Measurements from ENCODE around the gene KLF16.
A peak's percentile ranks its signal among the peaks of the same experiment; 100 is the strongest.

Gene KLF16

DNA sequence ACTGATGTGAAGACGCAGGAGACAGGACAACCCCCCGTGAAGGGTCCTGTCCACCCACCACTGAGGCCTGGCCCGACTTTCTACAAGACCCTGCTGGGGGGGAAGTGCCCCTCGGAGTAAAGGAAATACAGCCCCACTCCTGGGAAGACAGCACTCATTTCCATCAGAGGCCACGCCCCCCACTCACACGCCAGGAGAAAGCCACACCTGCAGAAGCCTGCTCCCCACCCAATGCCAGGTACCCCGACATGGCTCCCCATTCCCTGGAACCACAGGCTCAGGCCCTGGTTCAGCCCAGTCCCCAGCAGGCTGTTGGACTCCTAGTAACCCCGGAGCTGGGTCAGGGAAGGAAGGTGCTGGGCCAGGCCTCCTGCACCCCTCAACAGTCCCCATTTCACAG lies 40.4 kb downstream of the KLF16 start:
- DNase-seq (ENCODE audit: low read depth) = no peak

GRCh38 chr19:1822210-1822609 lies 41.2 kb downstream of the KLF16 start:
- no peak for DNase-seq (ENCODE audit: low read depth)

DNA sequence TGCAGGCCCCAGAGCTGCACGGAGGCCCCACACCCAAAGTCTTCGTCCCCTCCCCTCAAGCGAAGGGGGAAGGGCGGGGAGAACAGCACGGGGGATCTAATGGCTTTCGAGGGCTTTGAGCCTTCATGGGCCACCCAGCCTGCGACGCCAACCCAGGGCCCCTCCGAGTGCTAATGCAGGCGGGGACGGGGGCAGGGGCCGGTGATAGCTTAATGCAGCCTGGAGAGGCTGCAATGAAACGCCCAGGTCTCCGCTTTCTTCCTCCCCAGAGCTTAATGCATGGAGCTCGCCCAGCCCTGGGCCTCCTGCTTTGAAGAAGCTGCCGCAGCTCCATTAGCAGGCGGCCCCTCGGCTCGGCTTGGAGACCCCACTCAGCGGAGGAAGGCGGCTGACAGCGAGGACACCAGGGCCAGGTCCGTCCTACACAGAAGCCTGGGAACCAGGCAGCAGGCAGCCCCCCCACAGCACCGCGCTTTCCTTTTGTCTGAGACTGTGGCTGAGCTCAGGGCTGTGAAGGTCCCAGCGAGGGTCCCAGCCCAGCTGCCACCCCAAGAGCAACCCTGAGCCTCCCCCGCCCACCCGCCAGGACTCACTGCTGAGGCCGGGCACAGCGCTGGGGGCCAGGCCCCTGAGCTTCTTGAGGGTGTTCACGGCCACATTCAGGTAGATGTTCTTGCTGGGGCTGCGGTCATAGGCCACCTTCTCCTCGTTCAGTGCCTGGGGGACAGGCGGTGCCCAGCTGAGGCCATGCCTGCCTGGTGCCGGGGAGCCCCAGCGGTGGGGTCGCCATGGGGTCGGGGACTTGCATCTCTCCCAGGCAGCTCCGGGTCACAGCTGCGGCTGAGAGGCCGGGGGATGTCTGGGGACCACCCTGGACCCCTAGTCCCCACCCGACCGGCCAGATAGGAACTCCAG lies 43.8 kb downstream of the KLF16 start:
- no peak for DNase-seq (ENCODE audit: low read depth)

- DNase-seq (ENCODE audit: low read depth) = no peak
Observed at GRCh38 chr19:1818549-1819195, 44.7 kb downstream of the KLF16 start.

- DNase-seq (ENCODE audit: low read depth) = no peak
Observed at GRCh38 chr19:1817553-1818179, 45.7 kb downstream of the KLF16 start.

- DNase-seq (ENCODE audit: low read depth) = no peak
Observed at GRCh38 chr19:1816530-1817298, 46.7 kb downstream of the KLF16 start.

DNA sequence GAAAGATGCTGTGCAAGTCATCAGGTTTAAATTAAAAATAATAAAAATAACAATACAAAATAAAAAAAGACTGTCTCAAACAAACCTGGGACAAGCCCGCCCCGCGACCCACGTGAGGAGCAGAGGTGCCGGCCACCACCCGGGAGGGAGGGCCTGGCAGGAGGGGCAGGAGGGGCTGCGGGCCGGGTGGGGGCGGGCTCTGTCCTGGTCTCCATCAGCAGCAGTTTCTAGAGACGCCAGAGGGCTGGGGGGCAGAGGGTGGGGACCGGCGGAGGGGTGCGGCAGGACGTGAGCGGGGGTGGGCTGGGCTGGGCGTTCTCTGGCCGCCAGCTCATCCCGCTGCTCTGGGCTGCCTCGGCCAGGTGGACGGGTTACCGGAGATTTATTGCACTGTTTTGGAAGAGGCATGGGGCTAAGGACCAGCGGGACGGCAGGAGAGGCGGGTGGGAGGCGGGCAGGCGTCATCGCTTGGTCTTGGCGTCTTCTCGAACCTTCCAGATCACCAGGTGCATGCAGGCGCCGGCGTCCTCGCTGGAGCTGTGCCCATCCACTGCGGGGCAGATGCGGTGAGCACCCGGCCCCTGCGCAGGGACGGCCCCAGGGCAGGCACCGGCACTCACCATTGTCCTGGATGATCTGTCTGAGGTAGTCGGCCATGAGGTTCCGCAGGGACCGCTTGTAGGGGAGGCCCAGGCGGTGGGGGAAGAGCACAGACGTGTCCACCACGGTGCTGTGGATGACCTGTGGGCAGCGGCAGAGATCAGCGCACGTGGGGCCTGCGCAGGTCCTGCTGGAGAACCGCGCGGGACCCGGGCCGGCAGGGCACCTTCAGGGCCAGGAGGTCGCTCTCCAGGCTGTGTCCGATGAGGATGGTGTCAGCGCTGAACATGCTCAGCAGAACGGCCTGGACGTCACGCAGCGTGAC lies 47.5 kb downstream of the KLF16 start:
- DNase-seq (ENCODE audit: low read depth) = no peak

- no peak for DNase-seq (ENCODE audit: low read depth)
Observed at GRCh38 chr19:1814833-1815604, 48.4 kb downstream of the KLF16 start.

- DNase-seq (ENCODE audit: low read depth) = no peak
Observed at GRCh38 chr19:1814391-1814790, 49.0 kb downstream of the KLF16 start.

DNA sequence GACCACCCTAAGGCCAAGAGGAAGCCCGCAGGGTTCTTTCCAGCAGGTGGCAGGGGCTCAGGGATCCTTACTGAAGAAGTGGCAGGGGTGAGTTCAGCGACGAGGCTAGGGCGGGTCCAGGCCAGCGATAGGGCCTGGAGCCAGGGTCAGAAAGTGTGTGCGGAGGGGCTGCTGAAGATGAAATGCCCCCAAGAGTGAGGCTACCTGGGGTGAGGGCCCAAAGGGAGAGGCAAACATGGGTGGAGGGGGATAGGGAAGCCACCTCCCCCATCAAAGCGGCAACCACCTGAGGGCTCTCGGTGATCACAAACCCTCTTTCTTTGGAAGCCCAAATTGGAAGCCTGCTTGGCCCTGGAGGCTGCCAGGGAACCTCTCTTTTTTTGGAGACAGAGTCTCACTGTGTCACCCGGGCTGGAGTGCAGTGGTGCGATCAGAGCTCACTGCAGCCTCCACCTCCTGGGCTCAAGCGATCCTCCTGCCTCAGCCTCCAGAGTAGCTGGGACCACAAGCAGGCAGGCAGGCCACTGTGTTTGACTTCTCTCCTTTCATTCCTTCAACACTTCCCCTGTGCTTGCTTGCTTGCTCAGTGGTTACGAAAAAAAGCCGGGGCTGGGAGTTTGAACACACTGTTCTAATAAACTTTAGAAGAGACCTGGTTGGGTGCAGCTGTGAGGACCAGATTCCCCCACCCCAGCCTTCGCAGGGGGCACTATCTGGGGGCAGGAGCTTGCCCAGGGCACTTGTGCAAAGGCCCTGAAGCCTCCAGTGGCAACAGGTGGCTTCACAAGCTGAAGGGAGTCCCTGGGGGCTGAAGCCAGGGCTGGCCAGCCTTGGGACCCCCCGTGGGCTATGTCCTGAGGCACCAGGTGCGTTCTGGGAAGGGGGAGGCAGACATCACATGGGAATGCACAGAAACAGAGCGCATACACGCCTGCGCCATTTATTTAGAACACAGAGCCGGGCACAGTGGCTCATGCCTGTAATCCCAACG lies 49.9 kb downstream of the KLF16 start:
- no peak for DNase-seq (ENCODE audit: low read depth)

GRCh38 chr19:1812426-1813191 lies 50.8 kb downstream of the KLF16 start:
- DNase-seq (ENCODE audit: low read depth) = peak; percentile 64

DNA sequence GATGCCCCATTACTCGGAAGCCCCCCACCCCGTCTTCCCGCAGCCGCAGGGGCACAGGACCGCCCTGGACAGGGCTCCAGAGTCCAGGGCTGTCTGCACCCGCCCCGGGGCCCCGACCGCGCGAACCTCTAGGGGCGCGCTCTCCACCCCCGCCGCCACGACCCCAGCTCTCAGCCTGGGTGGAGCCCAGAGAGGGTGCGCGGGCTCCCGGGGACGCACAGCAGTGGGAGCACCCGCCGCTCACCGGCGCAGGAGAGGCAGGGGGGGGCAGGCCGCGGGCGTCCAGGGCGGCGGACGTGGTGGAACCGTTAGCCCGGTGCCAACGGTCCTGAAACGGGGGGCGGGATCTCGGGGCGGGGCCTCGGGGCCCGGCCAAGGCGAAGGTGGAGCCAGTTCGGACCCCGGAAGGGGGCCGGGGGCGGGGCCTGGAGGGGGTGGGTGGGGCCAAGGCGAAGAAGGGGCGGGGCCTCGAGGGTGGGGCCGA lies 51.4 kb downstream of the KLF16 start, which contains the start of gene ATP8B3:
ATP8B3 (minus strand) TSS at position 335 of the 484 bp plus-strand sequence. CDS start 540 bp downstream, outside the sequence.
- peak; percentile 63 for DNase-seq (ENCODE audit: low read depth)

GRCh38 chr19:1811472-1811894 lies 51.9 kb downstream of the KLF16 start:
- DNase-seq (ENCODE audit: low read depth) = peak; percentile 44

GRCh38 chr19:1810439-1811160 lies 52.8 kb downstream of the KLF16 start:
- DNase-seq (ENCODE audit: low read depth) = no peak

- DNase-seq (ENCODE audit: low read depth) = no peak
Observed at GRCh38 chr19:1809678-1810077, 53.7 kb downstream of the KLF16 start.

GRCh38 chr19:1808395-1808731 lies 55.0 kb downstream of the KLF16 start:
- DNase-seq (ENCODE audit: low read depth) = no peak

GRCh38 chr19:1807695-1808394 lies 55.5 kb downstream of the KLF16 start:
- DNase-seq (ENCODE audit: low read depth) = no peak
